ENCODE results near the gene KIF12. TPM values are rescaled to one million over a fixed set of nuclear protein-coding genes. Genes with fewer than 3 reads are reported as not detected.

KIF12 gene
- polyA plus RNA-seq, 1 donor (not counting 4 experiments of a cell fraction or from before 2014, with no cell fraction given) = 1.5 TPM

- H3K4me2 ChIP-seq (ENCODE audit: control insufficient read depth, extremely low read depth, insufficient read depth, low read depth, low read length) = no peak overlapping the region
- FAIRE-seq (no peak), DNase-seq (ENCODE audit: low read depth, low spot score) (no peak)
Measured at GRCh38 chr9:114100536-114100935, 1.4 kb upstream of the KIF12 start.

GRCh38 chr9:114099669-114100270, 678 bp upstream of the KIF12 start:
- Histone ChIP-seq H4K20me1 (ENCODE audit: control insufficient read depth, extremely low read depth, insufficient read depth, low read length) (no peaks in the 10 kb centered on the region), H3K9me3 (ENCODE audit: control insufficient read depth, low read depth, low read length) (peaks cover 3% of the 10 kb centered on the region), H3K4me1 (ENCODE audit: control insufficient read depth, extremely low read depth, insufficient read depth, low read length) (peaks cover 4% of the 10 kb centered on the region), H3K9ac (ENCODE audit: control insufficient read depth, extremely low read depth, insufficient read depth, low read length) (no peak overlapping the region), H3K27me3 (ENCODE audit: control insufficient read depth, extremely low read depth, insufficient read depth, low read length) (peaks cover 17% of the 10 kb centered on the region), H3K27ac (ENCODE audit: control insufficient read depth, insufficient read depth, low read length) (no peak overlapping the region), H3K79me2 (ENCODE audit: control insufficient read depth, insufficient read depth, low read length) (no peaks in the 10 kb centered on the region), H3K4me3 (ENCODE audit: control insufficient read depth in 2 of 3, extremely low read depth in 1 of 3, insufficient read depth in 2 of 3, low read depth in 1 of 3, low read length in 3 of 3) (no peak overlapping the region), H2AFZ (ENCODE audit: control insufficient read depth, low read length) (no peak overlapping the region), H3K36me3 (ENCODE audit: control insufficient read depth in 2 of 2, extremely low read depth in 1 of 2, insufficient read depth in 2 of 2, low read length in 2 of 2) (no peaks in the 10 kb centered on the region), H3K4me2 (ENCODE audit: control insufficient read depth, extremely low read depth, insufficient read depth, low read depth, low read length) (no peak overlapping the region), H3K9me1 (ENCODE audit: control insufficient read depth, extremely low read depth, insufficient read depth, low read length) (no peaks in the 10 kb centered on the region)
- no peak for FAIRE-seq
- no peak for TF ChIP-seq EZH2 (IDR thresholded peaks at IDR 0.05; ENCODE audit: low read length)
- no peak for TF ChIP-seq CTCF (optimal IDR thresholded peaks at IDR 0.05 in 1 of 3, IDR thresholded peaks at IDR 0.05 in 1 of 3, conservative IDR thresholded peaks at IDR 0.05 in 1 of 3; ENCODE audit: extremely low read depth in 1 of 3, insufficient read depth in 2 of 3, low read length in 3 of 3)
- dilution Hi-C loops (cut with MboI; ENCODE audit: extremely low pct_ligation_motif_present, low sequenced_read_pairs) = no loop called here
- DNase-seq (ENCODE audit: low read depth, low spot score) = no peak

More at GRCh38 chr9:114100536-114100935, 1.4 kb upstream of the KIF12 start:
- dilution Hi-C loops (cut with MboI; ENCODE audit: extremely low pct_ligation_motif_present, low sequenced_read_pairs) = no loop called here
- Histone ChIP-seq H3K9me1 (ENCODE audit: control insufficient read depth, extremely low read depth, insufficient read depth, low read length) (no peaks in the 10 kb centered on the region), H3K9ac (ENCODE audit: control insufficient read depth, extremely low read depth, insufficient read depth, low read length) (no peak overlapping the region), H3K36me3 (ENCODE audit: control insufficient read depth in 2 of 2, extremely low read depth in 1 of 2, insufficient read depth in 2 of 2, low read length in 2 of 2) (no peaks in the 10 kb centered on the region), H4K20me1 (ENCODE audit: control insufficient read depth, extremely low read depth, insufficient read depth, low read length) (no peaks in the 10 kb centered on the region), H3K4me1 (ENCODE audit: control insufficient read depth, extremely low read depth, insufficient read depth, low read length) (peaks cover 4% of the 10 kb centered on the region), H3K9me3 (ENCODE audit: control insufficient read depth, low read depth, low read length) (peaks cover 3% of the 10 kb centered on the region), H3K27me3 (ENCODE audit: control insufficient read depth, extremely low read depth, insufficient read depth, low read length) (peaks cover 17% of the 10 kb centered on the region), H3K27ac (ENCODE audit: control insufficient read depth, insufficient read depth, low read length) (no peak overlapping the region), H3K79me2 (ENCODE audit: control insufficient read depth, insufficient read depth, low read length) (no peaks in the 10 kb centered on the region), H3K4me3 (ENCODE audit: control insufficient read depth in 2 of 3, extremely low read depth in 1 of 3, insufficient read depth in 2 of 3, low read depth in 1 of 3, low read length in 3 of 3) (no peak overlapping the region), H2AFZ (ENCODE audit: control insufficient read depth, low read length) (no peak overlapping the region)
- TF ChIP-seq EZH2 (IDR thresholded peaks at IDR 0.05; ENCODE audit: low read length) (no peak), CTCF (optimal IDR thresholded peaks at IDR 0.05 in 1 of 3, IDR thresholded peaks at IDR 0.05 in 1 of 3, conservative IDR thresholded peaks at IDR 0.05 in 1 of 3; ENCODE audit: extremely low read depth in 1 of 3, insufficient read depth in 2 of 3, low read length in 3 of 3) (no peak)

Data from keratinocyte (primary cell).